IMR-90 (cell line): ENCODE measurements around the gene ITSN1.

ENCODE experiments used
- CTCF ChIP-seq: conservative IDR thresholded peaks from 2 replicates; pipeline ENCODE4 v1.5.1; 2012; ENCODE audit warnings: mild to moderate bottlenecking, low read depth, low read length, improper control_type of control experiment
- POLR2A ChIP-seq: IDR thresholded peaks from 2 replicates; pipeline ENCODE4 v1.6.1; 2012; ENCODE audit warnings: mild to moderate bottlenecking, low read depth, low read length
- SMC3 ChIP-seq: fragments of 150-350 bp; IDR thresholded peaks from 2 replicates; pipeline ENCODE4 v1.6.1; 2016; ENCODE audit warnings: low read depth, mild to moderate bottlenecking, antibody characterized with exemption, low read length, moderate library complexity

- TF ChIP-seq CTCF (no peak), POLR2A (no peak), SMC3 (no peak)
Observed at GRCh38 chr21:33754481-33754880, 112.2 kb downstream of the ITSN1 start.
